PC-3 (cell line): ENCODE measurements around the gene CAPG.

Experiments
- EZH2 ChIP-seq: fragments of 300-600 bp; sonication (generic); IDR thresholded peaks from one replicate; pipeline ENCODE4 v1.6.1; 2017; ENCODE audit warnings: antibody characterized with exemption, mild to moderate bottlenecking, low read length; ENCODE audit not compliant: unreplicated experiment
- EZH2phosphoT487 ChIP-seq: fragments of 300-600 bp; sonication (generic); IDR thresholded peaks from 2 replicates; pipeline ENCODE4 v1.6.1; 2018; ENCODE audit warnings: mild to moderate bottlenecking, antibody characterized with exemption, low read length, borderline replicate concordance
- TF ChIP-seq, protein P1 (sequence below): fragments of 300-600 bp; sonication (generic); conservative IDR thresholded peaks from 2 replicates; pipeline ENCODE4 v1.5.1; 2017; ENCODE audit warnings: antibody characterized with exemption, low read depth, mild to moderate bottlenecking, low read length

DNA sequence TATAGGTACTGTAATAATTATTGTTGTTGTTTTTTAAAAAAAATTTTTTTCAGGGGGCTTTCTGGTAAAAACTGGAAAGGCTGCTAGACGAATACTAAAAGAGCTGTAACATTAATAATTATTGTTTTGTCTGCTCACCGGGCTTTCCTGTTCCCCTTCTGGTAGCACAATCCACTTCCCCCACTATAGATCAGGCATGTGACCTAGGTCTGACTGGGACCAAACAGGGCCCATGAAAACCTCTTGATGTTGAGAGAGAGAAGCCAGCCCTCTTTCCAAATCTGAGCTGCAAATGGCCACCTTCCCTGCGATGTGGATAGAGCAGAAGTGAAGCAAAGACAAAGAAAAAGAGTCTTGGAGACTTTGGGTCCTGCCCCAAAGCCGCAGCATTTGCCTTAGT is 31.7 kb upstream of the CAPG start:
- TF ChIP-seq, protein P1, sequence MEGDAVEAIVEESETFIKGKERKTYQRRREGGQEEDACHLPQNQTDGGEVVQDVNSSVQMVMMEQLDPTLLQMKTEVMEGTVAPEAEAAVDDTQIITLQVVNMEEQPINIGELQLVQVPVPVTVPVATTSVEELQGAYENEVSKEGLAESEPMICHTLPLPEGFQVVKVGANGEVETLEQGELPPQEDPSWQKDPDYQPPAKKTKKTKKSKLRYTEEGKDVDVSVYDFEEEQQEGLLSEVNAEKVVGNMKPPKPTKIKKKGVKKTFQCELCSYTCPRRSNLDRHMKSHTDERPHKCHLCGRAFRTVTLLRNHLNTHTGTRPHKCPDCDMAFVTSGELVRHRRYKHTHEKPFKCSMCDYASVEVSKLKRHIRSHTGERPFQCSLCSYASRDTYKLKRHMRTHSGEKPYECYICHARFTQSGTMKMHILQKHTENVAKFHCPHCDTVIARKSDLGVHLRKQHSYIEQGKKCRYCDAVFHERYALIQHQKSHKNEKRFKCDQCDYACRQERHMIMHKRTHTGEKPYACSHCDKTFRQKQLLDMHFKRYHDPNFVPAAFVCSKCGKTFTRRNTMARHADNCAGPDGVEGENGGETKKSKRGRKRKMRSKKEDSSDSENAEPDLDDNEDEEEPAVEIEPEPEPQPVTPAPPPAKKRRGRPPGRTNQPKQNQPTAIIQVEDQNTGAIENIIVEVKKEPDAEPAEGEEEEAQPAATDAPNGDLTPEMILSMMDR = no peak
- TF ChIP-seq EZH2 (no peak), EZH2phosphoT487 (no peak)
